M059J (cell line): ENCODE measurements around the gene ARPC1B. TPM values are rescaled to one million over a fixed set of nuclear protein-coding genes. Genes with fewer than 3 reads are reported as not detected.

Source experiments
- total RNA-seq: library from RNA; depleted of rRNA; stranded (reverse); fragments of >200 nt; shearing (Covaris generic); gene quantifications from 2 replicates; pipeline ENCODE4 v1.2.3, GENCODE V29; 2014; rRNA removed

The ARPC1B gene
- total RNA-seq, 1 experiment from 2014 or later = 566 TPM

Other genes with a start within 250 kb of the ARPC1B start
- gene SMURF1, start 230.6 kb upstream of the ARPC1B start, total RNA-seq = 12.7 and 21.1 TPM in 2 replicates
- not detected in 2 replicates for gene KPNA7, start 166.6 kb upstream of the ARPC1B start, total RNA-seq
- 0.05 and 0.34 TPM in 2 replicates for gene MYH16, start 101.9 kb upstream of the ARPC1B start, total RNA-seq
- gene ARPC1A, start 48.8 kb upstream of the ARPC1B start, total RNA-seq = 252 and 349 TPM in 2 replicates
- 144 and 165 TPM in 2 replicates for gene PDAP1, start 33.9 kb downstream of the ARPC1B start, total RNA-seq
- gene BUD31, start 34.2 kb downstream of the ARPC1B start, total RNA-seq = 144 and 169 TPM in 2 replicates
- gene PTCD1, start 64.1 kb downstream of the ARPC1B start, total RNA-seq = 5.0 and 5.1 TPM in 2 replicates
- gene CPSF4, start 64.2 kb downstream of the ARPC1B start, total RNA-seq = 23.2 and 34.9 TPM in 2 replicates
- gene ATP5MF, start 91.4 kb downstream of the ARPC1B start, total RNA-seq = 2,015 and 4,702 TPM in 2 replicates
- 5.6 and 7.6 TPM in 2 replicates for gene ZNF789, start 98.2 kb downstream of the ARPC1B start, total RNA-seq
- 24.0 and 32.0 TPM in 2 replicates for gene ZNF394, start 125.6 kb downstream of the ARPC1B start, total RNA-seq
- gene ZKSCAN5, start 129.9 kb downstream of the ARPC1B start, total RNA-seq = 12.8 and 19.9 TPM in 2 replicates
- 8.6 and 13.3 TPM in 2 replicates for gene FAM200A, start 177.4 kb downstream of the ARPC1B start, total RNA-seq
- gene ZNF655, start 183.9 kb downstream of the ARPC1B start, total RNA-seq = 54.1 and 55.2 TPM in 2 replicates
- gene TMEM225B, start 223.5 kb downstream of the ARPC1B start, total RNA-seq = 0.20 and 0.62 TPM in 2 replicates
- 5.7 and 12.3 TPM in 2 replicates for gene ZSCAN25, start 242.2 kb downstream of the ARPC1B start, total RNA-seq